DOHH2 (cell line): ENCODE data around the gene RETREG1.
A peak's percentile ranks its signal among the peaks of the same experiment; 100 is the strongest.

Experiments
- H3F3A ChIP-seq: fragments of 200-600 bp; sonication (generic), shearing (Covaris generic); 2 replicates; pipeline ENCODE4 v1.6.0; 2016; ENCODE audit warnings: antibody characterized with exemption, mild to moderate bottlenecking; ENCODE audit not compliant: control insufficient read depth, insufficient read depth
- H3K27ac ChIP-seq: fragments of 200-600 bp; sonication (generic); 2 replicates; pipeline ENCODE4 v1.5.1; 2014; ENCODE audit warnings: low read depth, mild to moderate bottlenecking, low read length, moderate library complexity
- H3K27me3 ChIP-seq: fragments of 200-600 bp; sonication (generic); 2 replicates; pipeline ENCODE4 v1.6.1; 2014; ENCODE audit warnings: mild to moderate bottlenecking, low read length, mixed read lengths; ENCODE audit not compliant: control insufficient read depth
- H3K36me3 ChIP-seq: fragments of 200-600 bp; sonication (generic); 2 replicates; pipeline ENCODE4 v1.6.1; 2014; ENCODE audit warnings: mild to moderate bottlenecking, low read length, moderate library complexity, mixed read lengths; ENCODE audit not compliant: control insufficient read depth
- H3K4me1 ChIP-seq: fragments of 200-600 bp; sonication (generic); 2 replicates; pipeline ENCODE4 v1.6.1; 2014; ENCODE audit warnings: mild to moderate bottlenecking, low read length, mixed read lengths; ENCODE audit not compliant: control insufficient read depth
- H3K4me2 ChIP-seq: fragments of 200-600 bp; sonication (generic); 2 replicates; pipeline ENCODE4 v1.6.0; 2014; ENCODE audit warnings: mild to moderate bottlenecking, low read length, moderate library complexity
- H3K4me3 ChIP-seq: fragments of 200-600 bp; sonication (generic); 2 replicates; pipeline ENCODE4 v1.5.1; 2014; ENCODE audit warnings: mild to moderate bottlenecking, low read length, mixed read lengths
- H3K79me2 ChIP-seq: fragments of 200-600 bp; sonication (generic); 2 replicates; pipeline ENCODE4 v1.6.1; 2014; ENCODE audit warnings: mild to moderate bottlenecking, low read length, mixed read lengths; ENCODE audit not compliant: control insufficient read depth
- H3K9me2 ChIP-seq: fragments of 200-600 bp; sonication (generic); replicated peaks from 2 replicates; pipeline ENCODE4 v1.6.1; 2014; ENCODE audit warnings: mild to moderate bottlenecking, low read length, mixed read lengths; ENCODE audit not compliant: control insufficient read depth
- H3K9me3 ChIP-seq: fragments of 200-600 bp; sonication (generic); 2 replicates; pipeline ENCODE4 v1.6.1; 2014; ENCODE audit warnings: antibody characterized with exemption, low read length, mixed read lengths; ENCODE audit not compliant: control insufficient read depth, insufficient read depth
- H4K20me1 ChIP-seq: fragments of 200-600 bp; sonication (generic); 2 replicates; pipeline ENCODE4 v1.6.0; 2014; ENCODE audit warnings: low read depth, mild to moderate bottlenecking, antibody characterized with exemption, low read length, moderate library complexity; ENCODE audit not compliant: control insufficient read depth, insufficient read depth
- EZH2phosphoT487 ChIP-seq: fragments of 200-600 bp; sonication (generic); IDR thresholded peaks from 2 replicates; pipeline ENCODE4 v1.6.1; 2017; ENCODE audit warnings: borderline replicate concordance, mild to moderate bottlenecking, antibody characterized with exemption, low read length, moderate library complexity, mixed read lengths
- TF ChIP-seq, protein P1 (sequence below): fragments of 200-600 bp; sonication (generic); IDR thresholded peaks from one replicate; pipeline ENCODE4 v1.5.1; 2014; ENCODE audit warnings: antibody characterized with exemption, mild to moderate bottlenecking, low read depth, low read length; ENCODE audit not compliant: poor library complexity, severe bottlenecking

RETREG1 gene

DNA sequence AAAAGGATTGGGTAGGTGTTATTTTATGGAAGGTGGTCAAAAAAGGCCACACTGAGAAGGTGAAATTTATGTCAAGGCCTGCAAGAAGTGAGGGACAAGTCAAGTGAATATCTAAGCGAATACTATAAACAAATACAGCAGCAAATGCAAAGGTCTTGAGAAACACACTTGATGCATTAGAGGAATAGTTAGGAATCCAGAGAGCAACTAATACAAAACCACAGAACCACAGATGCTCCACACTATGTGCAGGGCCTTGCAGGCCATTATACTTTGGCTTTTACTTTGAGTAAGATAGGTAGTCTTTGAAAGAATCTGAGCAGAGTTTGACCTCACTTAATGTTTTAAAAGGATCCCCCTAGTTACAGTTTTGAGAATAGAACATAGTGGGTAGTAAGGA is 155.8 kb downstream of the RETREG1 start:
- peak overlapping the region; percentile 4; the same call in 1 of the 2 replicates for H3K4me2 ChIP-seq
- no peaks in the 10 kb centered on the region for H3K9me2 ChIP-seq
- peaks cover 36% of the 10 kb centered on the region for H3K4me1 ChIP-seq
- H3K4me3 ChIP-seq = no peak overlapping the region
- H3K79me2 ChIP-seq = peaks cover 83% of the 10 kb centered on the region
- peaks cover 31% of the 10 kb centered on the region for H4K20me1 ChIP-seq
- peaks cover 94% of the 10 kb centered on the region for H3K36me3 ChIP-seq
- H3K9me3 ChIP-seq = no peaks in the 10 kb centered on the region
- no peak overlapping the region for H3K27ac ChIP-seq
- 0 out of 2 replicates have a peak, but pooled peaks cover 9% of the 10 kb centered on the region for H3F3A ChIP-seq
- TF ChIP-seq, protein P1, sequence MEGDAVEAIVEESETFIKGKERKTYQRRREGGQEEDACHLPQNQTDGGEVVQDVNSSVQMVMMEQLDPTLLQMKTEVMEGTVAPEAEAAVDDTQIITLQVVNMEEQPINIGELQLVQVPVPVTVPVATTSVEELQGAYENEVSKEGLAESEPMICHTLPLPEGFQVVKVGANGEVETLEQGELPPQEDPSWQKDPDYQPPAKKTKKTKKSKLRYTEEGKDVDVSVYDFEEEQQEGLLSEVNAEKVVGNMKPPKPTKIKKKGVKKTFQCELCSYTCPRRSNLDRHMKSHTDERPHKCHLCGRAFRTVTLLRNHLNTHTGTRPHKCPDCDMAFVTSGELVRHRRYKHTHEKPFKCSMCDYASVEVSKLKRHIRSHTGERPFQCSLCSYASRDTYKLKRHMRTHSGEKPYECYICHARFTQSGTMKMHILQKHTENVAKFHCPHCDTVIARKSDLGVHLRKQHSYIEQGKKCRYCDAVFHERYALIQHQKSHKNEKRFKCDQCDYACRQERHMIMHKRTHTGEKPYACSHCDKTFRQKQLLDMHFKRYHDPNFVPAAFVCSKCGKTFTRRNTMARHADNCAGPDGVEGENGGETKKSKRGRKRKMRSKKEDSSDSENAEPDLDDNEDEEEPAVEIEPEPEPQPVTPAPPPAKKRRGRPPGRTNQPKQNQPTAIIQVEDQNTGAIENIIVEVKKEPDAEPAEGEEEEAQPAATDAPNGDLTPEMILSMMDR = no peak
- TF ChIP-seq EZH2phosphoT487 = no peak
- H3K27me3 ChIP-seq = no peaks in the 10 kb centered on the region

DNA sequence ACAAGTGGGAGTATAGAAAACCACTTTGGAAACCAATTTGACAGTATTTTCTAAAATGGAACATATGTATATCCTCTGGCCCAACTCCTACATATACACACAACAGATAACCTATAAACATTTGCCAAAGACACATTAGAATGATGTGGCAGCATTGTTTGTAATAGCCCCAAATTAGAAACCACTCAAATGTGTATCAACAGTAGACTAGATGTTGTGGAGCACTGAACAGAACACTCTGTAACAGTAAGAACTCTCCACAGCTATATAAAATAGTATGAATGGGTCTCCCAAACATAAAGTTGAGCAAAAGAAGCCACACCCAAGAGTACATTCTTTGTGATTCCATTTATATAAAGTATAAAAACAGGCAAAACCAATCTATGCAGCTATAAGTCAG is 157.3 kb downstream of the RETREG1 start:
- Histone ChIP-seq H3K36me3 (peaks cover 99% of the 10 kb centered on the region), H3K79me2 (peaks cover 83% of the 10 kb centered on the region), H3K9me2 (no peaks in the 10 kb centered on the region), H3K4me1 (peaks cover 44% of the 10 kb centered on the region), H4K20me1 (peaks cover 33% of the 10 kb centered on the region), H3K4me3 (no peak overlapping the region), H3K27ac (no peak overlapping the region), H3K27me3 (no peaks in the 10 kb centered on the region), H3K9me3 (no peaks in the 10 kb centered on the region), H3K4me2 (no peak overlapping the region), H3F3A (0 out of 2 replicates have a peak, but pooled peaks cover 9% of the 10 kb centered on the region)
- TF ChIP-seq, protein P1 = no peak
- no peak for TF ChIP-seq EZH2phosphoT487

DNA sequence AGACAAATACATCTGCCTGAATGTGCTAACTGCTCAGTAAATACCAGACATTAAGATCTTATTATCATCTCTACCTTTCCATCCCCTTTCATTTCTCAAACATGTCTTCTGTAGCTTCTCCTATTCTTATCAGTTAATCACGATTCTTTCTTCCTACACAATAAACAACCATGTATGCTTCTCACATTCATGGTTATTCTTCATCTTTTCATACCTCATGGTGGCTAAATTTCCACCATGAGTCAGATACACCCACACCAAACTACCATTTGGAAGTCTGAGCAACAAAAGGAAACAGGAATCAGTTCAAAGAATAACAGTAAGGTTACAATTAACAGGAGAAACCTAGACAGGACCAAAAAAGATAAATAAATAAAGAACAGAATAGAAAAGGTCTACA is 158.9 kb downstream of the RETREG1 start:
- peaks cover 22% of the 10 kb centered on the region for H4K20me1 ChIP-seq

More for the DNA sequence above, 158.9 kb downstream of the RETREG1 start:
- no peaks in the 10 kb centered on the region for H3K27me3 ChIP-seq
- H3K9me3 ChIP-seq = no peaks in the 10 kb centered on the region
- H3K36me3 ChIP-seq = peaks cover 95% of the 10 kb centered on the region
- H3K4me1 ChIP-seq = peaks cover 30% of the 10 kb centered on the region
- H3K4me3 ChIP-seq = no peak overlapping the region
- 0 out of 2 replicates have a peak, but pooled peaks cover 9% of the 10 kb centered on the region for H3F3A ChIP-seq
- TF ChIP-seq, protein P1 = no peak
- TF ChIP-seq EZH2phosphoT487 = no peak
- no peak overlapping the region for H3K4me2 ChIP-seq
- H3K9me2 ChIP-seq = no peaks in the 10 kb centered on the region
- H3K79me2 ChIP-seq = peaks cover 74% of the 10 kb centered on the region
- no peak overlapping the region for H3K27ac ChIP-seq
